IPS-18c (cell line): ENCODE results near the gene EYS.
"Not testable (repeated sequence)": the region's sequence is repeated elsewhere in the genome, so short reads cannot be mapped to it uniquely, and the experiment has no call there.

Experiments used
- H3K4me3 ChIP-seq: 2 replicates; pipeline ENCODE4 v1.7.0; 2013; ENCODE audit warnings: low read depth, mild to moderate bottlenecking, low read length, moderate library complexity; ENCODE audit not compliant: insufficient read depth
- H3K9me3 ChIP-seq: one replicate; pipeline ENCODE4 v1.6.1; 2013; ENCODE audit warnings: mild to moderate bottlenecking, low read length, moderate library complexity; ENCODE audit not compliant: control insufficient read depth, insufficient read depth

Gene EYS

GRCh38 chr6:64290867-64291266 lies 1416.2 kb downstream of the EYS start:
- H3K9me3 ChIP-seq: no peaks in the 10 kb centered on the region
- no peak overlapping the region for H3K4me3 ChIP-seq

DNA sequence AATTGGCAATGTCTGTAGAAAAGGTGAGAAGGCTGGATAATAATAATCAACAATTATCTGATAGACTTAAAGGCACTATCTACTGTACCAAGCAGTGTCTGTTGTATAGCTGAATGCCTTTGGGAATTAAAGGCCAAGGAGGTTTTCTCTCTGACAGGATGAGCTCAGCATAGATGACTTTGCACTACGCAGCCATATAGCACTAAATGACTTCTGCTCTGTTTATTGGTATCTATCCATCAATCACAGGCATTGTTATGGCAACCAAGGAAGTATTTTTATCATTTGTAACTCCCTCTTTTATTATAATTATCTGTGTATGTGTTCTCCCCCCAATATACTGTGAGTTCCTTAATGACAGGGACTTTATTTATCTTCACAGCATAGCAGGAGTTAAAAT lies 1417.1 kb downstream of the EYS start:
- H3K9me3 ChIP-seq: no peaks in the 10 kb centered on the region
- no peak overlapping the region for H3K4me3 ChIP-seq

GRCh38 chr6:64288351-64288750 lies 1418.7 kb downstream of the EYS start:
- peaks cover 5% of the 10 kb centered on the region for H3K9me3 ChIP-seq
- no peak overlapping the region for H3K4me3 ChIP-seq

DNA sequence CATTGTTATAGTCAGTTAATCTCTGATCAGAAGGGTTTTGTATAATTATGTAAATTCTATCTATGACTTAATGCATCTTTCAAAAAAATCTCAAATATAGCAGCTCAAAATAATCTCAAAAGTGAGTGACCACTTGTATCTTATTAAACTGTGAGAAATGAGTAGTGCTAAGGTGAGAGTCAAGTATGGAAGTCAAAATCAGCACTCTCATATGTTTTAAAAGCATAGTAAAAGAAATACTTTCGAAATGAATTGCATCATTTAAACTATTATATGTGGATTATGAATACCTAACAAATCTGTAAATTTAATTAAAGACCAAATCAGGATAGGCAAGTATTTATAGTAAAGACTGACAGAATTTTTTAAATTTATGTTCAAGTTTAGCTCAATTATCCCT lies 1425.9 kb downstream of the EYS start:
- H3K4me3 ChIP-seq: no peak overlapping the region
- peaks cover 5% of the 10 kb centered on the region for H3K9me3 ChIP-seq

DNA sequence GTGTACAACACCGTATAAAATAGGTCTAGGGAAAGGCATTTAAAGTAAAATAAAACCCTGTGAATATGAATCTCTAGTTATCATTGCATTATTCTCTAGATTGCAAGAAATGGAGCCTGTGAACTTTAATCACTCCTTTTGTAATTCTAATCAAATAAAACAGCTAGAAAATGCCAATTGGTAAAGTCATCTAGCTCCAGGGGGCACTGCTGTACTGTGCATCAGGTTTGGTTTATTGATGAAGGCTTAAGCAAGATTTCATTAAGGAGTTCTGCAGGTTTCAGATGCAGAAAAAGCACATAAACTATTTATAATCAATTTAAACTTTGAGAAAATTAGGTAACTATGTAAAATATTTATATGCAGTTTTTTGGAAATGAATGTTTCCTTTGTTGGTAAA lies 1426.5 kb downstream of the EYS start:
- no peak overlapping the region for H3K4me3 ChIP-seq
- H3K9me3 ChIP-seq: peaks cover 5% of the 10 kb centered on the region

- H3K9me3 ChIP-seq: no peaks in the 10 kb centered on the region
- no peak overlapping the region for H3K4me3 ChIP-seq
These were observed 1436.9 kb downstream of the EYS start for GRCh38 chr6:64270083-64270482.

DNA sequence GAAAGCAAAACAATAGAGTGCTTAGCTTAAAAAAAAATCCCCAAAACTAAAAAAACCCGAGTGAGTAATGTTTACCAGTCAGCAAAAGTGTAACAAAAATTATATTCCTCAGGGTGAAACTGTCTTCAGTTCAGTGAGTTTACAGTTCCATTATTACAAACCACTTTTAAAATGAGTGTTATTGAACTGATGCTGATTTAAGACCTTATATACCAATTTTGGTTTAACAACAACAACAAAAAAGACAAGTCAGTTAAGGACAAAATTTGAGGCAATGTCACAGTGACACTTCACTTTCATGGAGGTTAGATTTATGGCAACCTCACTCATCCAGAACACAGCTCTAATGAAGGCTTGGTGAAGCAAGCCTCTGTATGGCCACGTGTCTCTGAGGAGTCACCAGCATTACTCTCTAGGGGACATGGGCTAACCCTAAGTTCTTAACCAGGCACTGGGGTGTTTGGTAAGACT lies 1440.6 kb downstream of the EYS start:
- Histone ChIP-seq H3K4me3 (no peak overlapping the region), H3K9me3 (no peaks in the 10 kb centered on the region)

DNA sequence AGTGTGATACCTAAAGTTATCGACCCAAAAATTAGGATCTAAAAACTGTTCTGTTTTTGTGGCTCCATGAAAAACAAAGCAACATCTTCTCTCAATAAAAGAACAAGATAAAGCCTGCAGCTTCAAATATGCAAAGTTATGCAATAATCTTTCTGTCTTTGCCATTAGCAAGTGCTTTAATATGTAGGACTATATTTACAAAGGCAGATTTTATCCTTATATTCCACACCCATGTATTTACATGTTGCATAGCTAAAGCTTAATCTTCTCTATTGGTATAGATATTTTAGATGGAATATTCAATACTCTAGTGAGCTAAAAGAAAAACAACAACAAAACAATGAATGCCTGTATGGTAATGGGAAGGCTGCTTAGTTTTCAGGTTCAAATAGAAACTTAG lies 1443.2 kb downstream of the EYS start:
- Histone ChIP-seq H3K9me3 (no peaks in the 10 kb centered on the region), H3K4me3 (no peak overlapping the region)

- Histone ChIP-seq H3K9me3 (no peaks in the 10 kb centered on the region), H3K4me3 (no peak overlapping the region)
These were observed 1447.7 kb downstream of the EYS start for GRCh38 chr6:64259372-64259771.

- H3K4me3 ChIP-seq: no peak overlapping the region
- no peaks in the 10 kb centered on the region for H3K9me3 ChIP-seq
These were observed 1448.3 kb downstream of the EYS start for GRCh38 chr6:64258752-64259151.

GRCh38 chr6:64258302-64258701 lies 1448.7 kb downstream of the EYS start:
- no peaks in the 10 kb centered on the region for H3K9me3 ChIP-seq
- H3K4me3 ChIP-seq: no peak overlapping the region

DNA sequence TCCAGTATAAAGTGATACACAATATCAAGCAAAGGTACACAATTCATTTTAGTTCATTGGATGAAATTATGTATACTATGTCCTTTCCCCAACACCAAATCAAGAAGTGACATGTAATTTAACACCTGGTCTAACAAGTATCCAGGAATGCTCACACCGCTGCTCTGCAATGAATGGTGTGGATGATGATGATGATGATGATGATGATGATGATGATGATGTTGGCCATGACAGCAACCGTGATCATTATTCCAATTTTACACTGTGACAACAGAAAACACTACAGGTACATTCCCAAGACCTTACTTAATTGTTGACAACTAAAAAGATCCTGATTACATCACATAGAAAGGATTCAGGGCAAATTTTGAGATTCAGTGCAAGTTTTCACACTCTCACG lies 1449.4 kb downstream of the EYS start:
- Histone ChIP-seq H3K4me3 (no peak overlapping the region), H3K9me3 (no peaks in the 10 kb centered on the region)

DNA sequence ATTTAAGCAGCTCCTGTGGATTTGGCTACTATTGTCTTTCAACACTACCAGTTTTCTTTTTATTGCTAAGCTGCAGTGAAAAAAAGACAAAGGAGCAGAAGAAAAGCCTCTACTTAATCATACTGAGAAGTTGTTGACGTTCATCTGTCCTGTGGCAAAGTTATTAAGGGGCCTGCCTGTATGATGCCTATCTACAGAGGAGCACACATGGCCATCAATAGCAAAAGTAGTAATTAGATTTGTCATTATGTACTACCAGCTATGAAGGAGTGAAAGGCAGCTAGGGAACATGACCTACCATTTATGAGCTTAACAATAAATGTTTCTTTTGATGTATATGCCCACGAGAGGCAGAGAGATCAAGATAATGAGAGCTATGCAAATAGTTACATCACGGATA lies 1450.5 kb downstream of the EYS start:
- Histone ChIP-seq H3K9me3 (no peaks in the 10 kb centered on the region), H3K4me3 (no peak overlapping the region)

DNA sequence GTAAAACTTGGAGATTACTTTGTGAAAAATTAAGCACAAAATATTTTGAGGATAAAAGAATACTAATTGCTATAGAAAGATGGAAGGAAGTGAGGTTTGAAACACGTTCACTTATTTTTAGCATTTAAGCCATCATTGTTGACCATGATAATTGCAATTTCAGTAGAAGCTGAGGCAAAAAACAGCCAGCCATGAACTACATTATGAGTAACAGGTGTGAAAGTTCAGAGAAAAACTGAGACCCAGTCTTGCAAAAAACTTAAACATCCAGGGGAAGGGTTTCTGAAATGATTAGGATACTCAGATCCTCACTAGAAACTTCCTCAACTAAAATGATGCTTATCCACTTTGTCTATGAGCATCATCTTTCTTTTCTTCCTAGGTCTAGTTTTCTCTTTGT lies 1452.0 kb downstream of the EYS start:
- Histone ChIP-seq H3K9me3 (no peaks in the 10 kb centered on the region), H3K4me3 (no peak overlapping the region)

- no peaks in the 10 kb centered on the region for H3K9me3 ChIP-seq
- no peak overlapping the region for H3K4me3 ChIP-seq
These were observed 1452.5 kb downstream of the EYS start for GRCh38 chr6:64254558-64254957.

GRCh38 chr6:64252256-64252655 lies 1454.8 kb downstream of the EYS start:
- H3K4me3 ChIP-seq: no peak overlapping the region
- H3K9me3 ChIP-seq: no peaks in the 10 kb centered on the region

- Histone ChIP-seq H3K9me3 (no peaks in the 10 kb centered on the region), H3K4me3 (no peak overlapping the region)
These were observed 1456.9 kb downstream of the EYS start for GRCh38 chr6:64250126-64250525.

- H3K9me3 ChIP-seq: no peaks in the 10 kb centered on the region
- H3K4me3 ChIP-seq: no peak overlapping the region
These were observed 1457.9 kb downstream of the EYS start for GRCh38 chr6:64249115-64249514.

DNA sequence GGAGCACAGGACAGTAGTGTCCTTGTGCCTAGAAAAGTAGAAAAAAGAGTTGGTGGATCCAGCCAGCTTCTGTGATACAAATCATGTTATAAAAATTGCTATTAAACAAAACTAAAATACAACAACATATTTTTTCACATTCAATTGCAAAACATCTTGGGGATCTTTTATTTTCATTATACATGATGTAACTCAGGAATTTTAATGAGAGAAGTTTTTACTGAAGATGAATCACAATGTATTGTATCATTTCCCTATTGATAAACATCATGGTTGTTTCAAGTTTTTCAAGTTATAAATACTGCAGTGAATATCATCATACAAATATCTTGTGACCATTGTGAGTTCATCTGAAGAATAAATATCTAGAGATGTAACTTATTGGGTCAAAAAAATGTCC lies 1463.4 kb downstream of the EYS start:
- Histone ChIP-seq H3K9me3 (no peaks in the 10 kb centered on the region), H3K4me3 (no peak overlapping the region)

GRCh38 chr6:64238908-64239307 lies 1468.1 kb downstream of the EYS start:
- H3K9me3 ChIP-seq, H3K4me3 ChIP-seq: not testable (repeated sequence)
